Myocyte (in vitro differentiated cells): ENCODE data around the gene TMEM245. TPM values are rescaled to one million over a fixed set of nuclear protein-coding genes. Genes with fewer than 3 reads are reported as not detected.
A peak's percentile ranks its signal among the peaks of the same experiment; 100 is the strongest.
"Not testable (repeated sequence)": the region's sequence is repeated elsewhere in the genome, so short reads cannot be mapped to it uniquely, and the experiment has no call there.

Source experiments
- DNase-seq: peaks from one replicate; pipeline ENCODE4 v3.0.0-alpha.2; 2012; ENCODE audit warnings: low read depth
- microRNA counts: library from miRNA; unstranded; fragments of <30 nt; microRNA quantifications from one replicate; lab custom pipeline; 2016
- microRNA-seq: library from miRNA; unstranded; fragments of <30 nt; microRNA quantifications from one replicate; pipeline ENCODE4, GENCODE V29; 2016
- total RNA-seq: library from RNA; depleted of rRNA; stranded (reverse); fragments of >200 nt; gene quantifications from 2 replicates; pipeline ENCODE4 v1.2.3, GENCODE V29; 2014

The TMEM245 gene
- total RNA-seq, 1 donor from 2014 or later, result 61.7 TPM

- DNase-seq, result peak; percentile 33
Measured at GRCh38 chr9:109001275-109001676, 118.5 kb downstream of the TMEM245 start.

DNA sequence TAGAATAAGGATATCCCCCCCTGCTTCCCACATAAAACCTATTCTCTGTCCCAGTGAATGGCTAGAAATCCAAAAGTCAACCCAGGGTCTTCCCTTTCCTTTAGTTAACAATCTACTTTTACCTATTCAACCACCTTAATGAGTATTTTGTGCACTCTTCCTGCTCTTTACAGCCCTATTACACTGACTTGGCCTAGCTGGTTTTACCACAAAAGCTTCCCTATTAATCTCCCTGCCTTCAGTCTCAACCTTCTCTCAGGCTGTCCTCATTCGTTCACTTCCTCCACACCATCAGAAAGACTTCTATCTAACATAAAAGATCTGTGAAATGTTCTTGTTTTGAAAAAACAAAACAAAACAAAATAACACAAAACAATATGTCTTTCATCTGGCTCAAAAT lies 122.6 kb downstream of the TMEM245 start:
- DNase-seq, result no peak

DNA sequence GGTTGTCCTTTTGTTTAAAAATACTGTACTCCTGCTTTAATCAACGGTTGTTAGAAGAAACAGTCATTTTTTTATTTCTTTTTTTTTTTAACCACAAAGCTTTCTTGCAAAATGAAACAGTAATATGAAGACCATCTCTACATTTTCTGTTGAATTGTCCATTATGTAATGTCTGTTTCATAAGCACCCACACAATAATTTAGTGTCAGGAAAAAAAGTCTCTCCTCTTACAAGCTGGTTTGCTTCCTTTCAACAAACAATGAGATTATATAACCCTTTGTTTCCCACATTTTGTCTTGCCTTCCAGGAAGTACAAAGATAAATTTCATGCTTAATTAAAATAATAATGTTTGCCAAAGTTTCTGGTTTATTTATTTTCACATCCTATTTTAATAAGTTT lies 123.1 kb downstream of the TMEM245 start:
- DNase-seq, result no peak

DNA sequence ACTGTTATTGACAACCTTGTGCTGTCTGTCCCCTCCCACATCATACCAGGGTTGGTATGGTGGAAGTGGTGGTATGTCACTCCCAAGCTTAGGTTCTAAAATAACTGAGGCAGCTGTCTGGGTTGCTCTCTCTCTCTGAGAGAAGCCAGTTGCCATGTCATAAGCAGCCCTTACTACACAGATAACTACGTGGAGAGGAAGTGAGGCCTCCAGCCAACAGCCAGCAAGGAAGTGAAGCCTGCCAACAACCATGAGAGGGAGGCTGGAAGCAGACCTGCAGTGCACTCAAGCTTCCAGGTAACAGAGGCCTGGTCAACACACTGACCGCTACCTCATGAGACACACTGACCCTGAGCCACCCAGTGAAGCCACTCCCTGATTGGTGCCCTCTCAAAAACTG lies 125.1 kb downstream of the TMEM245 start:
- peak; percentile 87 for DNase-seq

DNA sequence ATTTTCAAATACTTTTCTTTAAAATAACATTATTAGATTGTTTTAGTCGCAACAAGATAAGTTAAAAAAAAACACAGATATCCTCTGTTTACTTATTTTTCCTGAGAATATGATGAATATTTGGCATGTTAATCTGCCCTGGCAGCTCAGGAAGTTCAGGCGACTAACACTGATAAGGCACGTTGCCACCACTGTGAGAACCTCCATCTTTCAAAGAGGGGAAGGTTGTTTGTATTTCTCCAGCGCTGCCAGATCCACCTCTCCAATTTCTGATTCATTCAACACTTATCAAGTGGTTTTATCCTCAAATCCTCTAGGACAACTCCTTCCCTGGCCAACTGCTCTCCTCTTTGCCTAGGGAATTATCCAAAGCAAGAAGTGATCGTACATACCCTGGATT lies 128.3 kb downstream of the TMEM245 start:
- no peak for DNase-seq

- DNase-seq, result no peak
Measured at GRCh38 chr9:108983885-108984284, 135.9 kb downstream of the TMEM245 start.

DNA sequence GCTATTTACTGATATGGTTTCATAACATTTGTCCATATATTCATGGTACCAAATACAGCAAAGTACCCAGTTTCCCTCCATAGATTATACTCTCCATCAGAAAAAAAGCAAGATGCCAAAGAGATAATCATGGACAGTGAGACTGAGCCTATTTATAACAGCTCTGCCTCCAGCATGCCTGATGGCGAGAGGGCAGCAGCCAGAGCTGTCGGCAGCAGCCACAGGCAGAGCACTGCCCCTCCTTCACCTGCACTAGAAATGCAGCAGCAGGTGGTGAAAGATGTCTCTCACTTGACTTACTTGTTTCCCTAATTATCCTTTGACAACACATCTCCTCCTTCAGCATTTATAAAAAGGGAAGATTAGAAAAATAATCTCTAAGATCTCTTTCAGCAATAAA lies 138.9 kb downstream of the TMEM245 start:
- peak; percentile 63 for DNase-seq

GRCh38 chr9:108978205-108978604 lies 141.5 kb downstream of the TMEM245 start:
- no peak for DNase-seq

- no peak for DNase-seq
Measured at GRCh38 chr9:108973895-108974294, 145.9 kb downstream of the TMEM245 start.

GRCh38 chr9:108972626-108973209 lies 147.0 kb downstream of the TMEM245 start:
- DNase-seq, result no peak

DNA sequence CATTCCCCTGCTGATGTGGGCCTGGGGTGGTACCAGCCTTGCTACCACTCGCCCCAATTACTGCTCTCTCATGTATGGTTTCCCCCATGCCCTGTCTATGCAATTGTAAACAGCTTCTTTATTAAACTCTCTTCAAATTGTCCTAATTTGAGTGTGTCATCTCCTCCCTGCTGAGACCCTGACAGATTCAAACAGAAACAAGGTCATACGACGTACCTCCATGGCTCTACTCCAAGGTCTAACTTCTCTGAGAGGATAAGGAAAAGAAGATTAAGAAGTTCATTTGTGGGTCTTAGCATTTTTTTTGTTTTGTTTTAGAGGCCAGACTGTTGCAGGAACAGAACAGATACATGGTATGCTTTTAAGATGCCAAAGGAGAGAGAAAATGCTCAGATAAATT lies 147.6 kb downstream of the TMEM245 start:
- no peak for DNase-seq

DNA sequence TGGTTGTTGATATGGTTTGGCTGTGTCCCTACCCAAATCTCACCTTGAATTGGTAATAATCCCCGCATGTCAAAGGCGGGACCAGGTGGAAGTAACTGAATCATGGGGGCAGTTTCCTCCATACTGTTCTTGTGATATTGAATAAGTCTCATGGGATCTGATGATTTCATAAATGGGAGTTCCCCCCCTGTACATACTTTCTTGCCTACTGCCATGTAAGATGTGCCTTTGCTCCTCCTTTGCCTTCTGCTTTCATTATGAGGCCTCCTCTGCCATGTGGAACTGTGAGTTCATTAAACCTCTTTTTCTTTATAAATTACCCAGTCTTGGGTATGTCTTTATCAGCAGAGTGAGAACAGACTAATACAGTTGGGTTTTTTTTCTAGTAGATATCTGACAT lies 148.4 kb downstream of the TMEM245 start:
- DNase-seq, result not testable (repeated sequence)

DNA sequence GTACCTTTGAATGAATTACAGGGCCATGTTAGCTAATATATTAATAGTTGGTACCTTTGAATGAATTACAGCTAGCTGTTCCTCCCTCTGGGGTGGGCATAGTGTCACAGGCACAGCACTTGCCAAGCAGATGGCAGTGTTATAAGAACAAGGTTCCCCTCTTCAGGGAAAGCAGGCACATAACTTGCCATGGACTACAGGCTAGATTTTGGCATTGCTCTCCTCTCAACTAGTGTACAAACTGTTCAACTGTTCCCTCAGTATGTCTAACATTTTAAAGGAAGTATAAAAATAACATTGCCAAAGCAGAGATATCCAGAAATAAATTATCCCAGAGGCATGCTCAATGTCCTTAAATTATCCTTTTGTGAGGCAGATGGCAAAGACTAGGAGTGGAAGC lies 151.8 kb downstream of the TMEM245 start:
- peak; percentile 8 for DNase-seq

MicroRNAs within 50 kb of the gene (microRNA counts, 767-probe panel; counts per million panel counts)
- microRNA hsa-miR-32-5p (lab: Ali Mortazavi, UCI), result 8,448 counts per million, percentile 22 among the panel's probes with 10 or more counts

Small RNA genes lying within 50 kb of the gene (microRNA-seq; reads per million reads assigned to microRNA genes)
- gene MIR32, result 182 reads per million, percentile 63 among the genes with 10 or more reads in this experiment

Other genes with a start within 250 kb of the TMEM245 start
- 22.5 and 24.7 TPM in 2 replicates for gene ELP1, start 185.8 kb downstream of the TMEM245 start, total RNA-seq
- 8.5 and 10.1 TPM in 2 replicates for gene ABITRAM, start 185.5 kb downstream of the TMEM245 start, total RNA-seq
- gene CTNNAL1, start 106.4 kb downstream of the TMEM245 start, total RNA-seq, result 45.6 and 93.6 TPM in 2 replicates
- not detected in 2 replicates for gene FRRS1L, start 47.3 kb upstream of the TMEM245 start, total RNA-seq
- 0.10 and 0.70 TPM in 2 replicates for gene EPB41L4B, start 201.1 kb upstream of the TMEM245 start, total RNA-seq